NCI-H2081 (cell line): ENCODE measurements around the gene NOS1.
A peak's percentile ranks its signal among the peaks of the same experiment; 100 is the strongest.

ENCODE experiments used
- DNase-seq, 2 experiments: peaks; one replicate each; lab custom pipeline; 2025; lab: John Stamatoyannopoulos, UW

Gene NOS1

DNA sequence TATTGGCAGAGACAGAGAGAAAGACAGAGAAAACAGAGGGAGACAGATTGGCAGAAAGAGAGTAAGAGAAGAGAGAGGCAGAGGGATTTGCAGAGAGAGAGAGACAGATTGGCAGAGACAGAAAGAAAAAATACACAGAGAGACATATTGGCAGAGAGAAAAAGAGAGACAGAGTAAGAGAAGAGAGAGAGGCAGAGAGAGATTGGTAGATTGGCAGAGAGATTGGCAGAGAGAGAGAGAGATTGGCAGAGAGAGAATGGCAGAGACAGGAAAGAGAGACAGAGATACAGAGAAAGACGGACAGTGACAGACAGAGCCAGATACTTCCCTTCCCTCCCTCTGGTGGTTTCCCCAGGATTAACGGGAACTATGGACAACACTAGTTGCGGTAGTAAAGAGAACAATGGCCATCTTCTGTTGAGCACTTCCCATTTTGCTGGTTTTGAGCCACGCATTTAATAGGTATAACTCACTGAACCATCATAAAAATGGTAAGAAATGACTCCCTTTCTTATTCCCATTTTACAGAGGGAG, 2.6 kb upstream of the NOS1 start:
- DNase-seq = no peak

DNA sequence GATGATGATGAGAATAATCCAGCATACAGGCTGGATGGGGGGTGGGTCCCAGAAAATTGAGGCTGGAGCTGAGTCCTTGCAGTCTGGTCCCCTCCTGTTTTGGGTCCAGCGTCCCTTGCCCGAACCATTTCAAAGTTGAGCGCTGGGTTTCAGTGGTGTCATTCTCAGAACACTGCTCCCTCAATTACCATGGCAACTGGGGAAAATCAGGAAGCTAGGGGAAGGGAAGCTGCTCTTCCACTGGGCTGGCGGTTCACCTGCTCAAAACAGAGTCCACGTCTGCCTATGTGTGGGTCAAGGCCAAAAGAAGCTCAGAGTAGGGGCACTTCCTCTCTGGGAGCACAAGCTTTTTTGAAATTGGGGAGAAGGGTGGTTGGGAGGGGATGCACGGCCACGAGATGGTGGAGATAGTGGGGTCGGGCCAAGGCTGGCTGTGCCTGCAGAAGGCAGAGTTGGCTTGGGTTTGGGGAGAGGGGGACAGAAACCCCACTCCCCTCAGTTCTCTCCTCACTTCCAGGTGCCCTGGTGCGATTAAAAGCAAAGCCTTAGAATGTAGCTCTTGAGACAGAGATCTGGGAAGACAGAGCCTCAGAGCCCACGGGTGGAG, 1.7 kb upstream of the NOS1 start:
- DNase-seq = no peak

DNA sequence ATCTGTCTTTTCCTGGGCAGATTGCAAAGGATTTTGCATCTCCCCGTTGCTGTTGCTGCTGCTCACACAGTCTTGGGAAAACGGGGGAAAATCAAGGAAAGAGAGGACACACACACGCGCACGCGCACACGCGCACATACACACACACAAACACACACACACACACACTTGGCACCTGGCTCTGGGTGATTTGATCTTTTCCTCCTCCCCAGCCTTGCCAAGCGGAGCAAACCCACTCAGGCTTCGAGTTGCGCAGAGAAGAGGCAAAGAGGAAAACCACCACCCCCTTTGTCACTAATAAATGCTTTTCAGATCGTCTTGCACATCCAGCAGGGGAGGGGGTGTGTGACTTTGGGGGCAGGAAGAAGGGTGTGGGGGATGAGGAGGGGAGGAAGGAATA, 965 bp upstream of the NOS1 start:
- DNase-seq = no peak

GRCh38 chr12:117361905-117362304, 479 bp upstream of the NOS1 start:
- no peak for DNase-seq

DNA sequence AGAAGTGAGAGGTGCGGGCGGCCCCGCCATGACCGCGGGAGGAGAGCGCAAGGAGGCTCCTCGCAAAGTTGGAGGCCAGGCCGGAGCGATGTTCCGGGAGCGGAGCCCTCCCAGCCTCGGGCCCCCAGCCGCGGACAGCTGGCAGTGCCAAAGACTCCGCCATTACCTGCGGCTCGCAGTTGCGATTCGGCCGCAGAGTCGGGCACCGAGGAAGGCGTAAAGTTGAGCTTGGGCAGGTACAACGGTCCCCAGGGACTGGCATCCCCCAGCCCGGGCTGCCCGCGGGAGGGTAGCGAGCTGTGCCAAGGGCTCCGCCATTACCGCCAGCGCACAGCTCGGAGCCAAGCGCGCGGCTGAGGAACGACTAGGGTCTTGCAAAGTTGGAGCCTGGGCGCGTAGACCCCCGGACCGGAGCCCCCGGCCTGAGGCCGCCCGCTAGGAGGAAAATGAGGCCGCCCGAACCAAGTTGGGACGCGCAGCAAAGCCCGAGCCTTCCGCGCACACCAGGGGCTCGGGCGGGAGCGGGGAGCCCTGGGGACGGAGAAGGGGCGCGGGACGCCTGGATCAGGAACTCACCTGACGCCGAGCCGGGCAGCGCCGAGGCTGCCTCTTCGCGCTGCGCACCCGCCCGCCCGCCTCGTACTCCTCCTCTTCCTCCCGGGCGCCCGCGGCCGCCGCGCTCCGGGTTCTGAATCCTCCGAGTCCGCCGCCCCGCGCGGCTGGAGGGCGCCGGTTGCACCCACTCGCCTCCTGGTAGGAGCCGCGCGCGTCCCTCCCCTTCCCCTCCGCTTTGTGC, 677 bp downstream of the NOS1 start:
- DNase-seq = no peak

DNA sequence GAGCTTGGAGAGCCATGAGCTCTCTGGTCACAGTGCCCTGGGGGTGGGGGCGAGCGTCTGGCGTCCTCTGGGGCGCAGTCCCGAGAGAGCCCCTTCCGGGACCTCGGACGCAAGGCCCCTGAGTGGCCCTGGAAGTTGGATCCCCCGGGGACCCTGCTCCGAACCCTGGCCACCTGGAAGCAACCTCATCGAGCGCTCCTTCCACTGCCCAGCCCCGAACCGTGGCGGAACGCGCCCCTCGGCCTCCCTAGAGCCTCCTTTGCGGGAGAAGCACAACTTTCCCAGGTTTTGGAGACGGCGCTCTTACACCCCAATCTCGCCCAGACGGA, 1.2 kb downstream of the NOS1 start:
- no peak for DNase-seq

DNA sequence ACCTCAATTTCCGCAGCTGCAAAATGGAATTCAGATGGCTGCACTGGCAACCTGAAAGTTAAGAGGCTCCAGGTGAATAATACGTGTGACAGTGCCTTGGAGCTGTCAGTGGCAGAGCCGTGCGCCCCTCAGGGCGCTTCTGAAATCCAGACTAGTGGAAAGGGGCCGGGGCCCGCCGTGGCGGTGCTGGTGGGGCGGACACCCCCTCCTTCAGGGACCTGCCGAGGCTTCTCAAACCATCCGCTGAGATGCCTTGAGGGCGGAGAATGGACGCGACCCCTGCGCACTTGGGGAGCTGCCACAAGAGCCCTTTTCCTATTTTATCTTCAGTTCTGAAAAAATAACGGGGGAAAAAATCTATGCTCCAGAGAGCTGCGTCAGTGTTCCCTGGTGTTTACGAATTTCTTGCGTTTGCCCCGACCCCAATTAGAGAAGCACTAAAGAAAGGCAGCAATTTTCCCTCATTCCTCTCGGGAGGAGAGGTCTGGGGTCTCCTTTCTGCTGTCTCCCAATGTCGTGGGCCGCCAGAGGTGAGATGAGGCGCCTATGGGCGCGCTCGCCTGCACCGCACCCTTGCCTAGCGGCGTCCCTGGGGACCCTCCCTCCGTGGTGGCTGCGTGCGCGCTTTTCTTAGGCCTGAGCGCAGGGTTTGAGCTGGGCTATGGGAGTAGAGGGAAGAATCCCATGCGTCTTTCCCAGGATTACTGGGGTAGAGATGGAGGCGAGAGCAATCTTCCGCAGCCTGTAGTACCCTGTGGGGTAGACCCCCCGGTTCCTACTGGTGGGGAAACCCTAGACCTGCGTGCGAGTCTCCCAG, 2.2 kb downstream of the NOS1 start:
- DNase-seq = no peak

DNA sequence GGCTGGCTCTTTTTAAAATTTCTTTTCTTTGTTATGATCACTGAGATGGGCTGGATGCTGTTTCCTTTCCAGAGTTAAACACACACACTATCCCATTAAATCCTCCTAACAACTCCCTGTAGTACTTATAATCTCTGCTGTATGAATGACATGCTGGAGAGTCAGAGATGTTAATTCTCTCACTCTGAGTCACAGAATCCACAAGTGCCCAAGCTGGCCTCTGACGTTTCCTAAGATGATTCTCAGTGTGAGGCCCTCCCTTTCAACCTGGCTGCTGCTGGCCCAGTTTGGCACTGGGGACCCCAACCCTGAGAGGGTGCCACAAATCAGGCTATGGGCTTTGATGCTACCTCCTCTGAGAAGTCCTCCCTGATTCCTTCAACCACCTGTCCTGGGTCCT, 5.4 kb downstream of the NOS1 start:
- DNase-seq = no peak

- no peak for DNase-seq
These were observed 8.5 kb downstream of the NOS1 start for GRCh38 chr12:117352883-117353282.

GRCh38 chr12:117352206-117352605, 9.2 kb downstream of the NOS1 start:
- no peak for DNase-seq

DNA sequence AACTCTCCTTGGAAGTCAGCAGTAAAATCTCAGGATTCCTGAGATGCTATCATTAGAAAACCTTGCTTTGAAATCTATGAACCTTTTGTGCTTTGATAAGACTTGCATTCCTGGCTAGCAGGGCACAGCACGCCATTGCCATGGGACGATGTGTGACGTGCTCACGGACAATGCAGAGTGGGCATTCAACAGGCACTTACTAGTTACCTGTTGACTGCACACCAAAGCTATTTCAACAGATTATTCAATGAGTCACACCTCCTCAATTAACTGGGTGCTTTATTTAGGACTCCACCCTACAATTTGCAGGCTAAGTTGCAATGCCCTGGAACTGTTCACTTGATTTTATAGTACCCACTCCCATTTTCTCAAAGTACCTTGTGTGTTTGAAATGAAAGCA, 11.3 kb downstream of the NOS1 start:
- DNase-seq = no peak

DNA sequence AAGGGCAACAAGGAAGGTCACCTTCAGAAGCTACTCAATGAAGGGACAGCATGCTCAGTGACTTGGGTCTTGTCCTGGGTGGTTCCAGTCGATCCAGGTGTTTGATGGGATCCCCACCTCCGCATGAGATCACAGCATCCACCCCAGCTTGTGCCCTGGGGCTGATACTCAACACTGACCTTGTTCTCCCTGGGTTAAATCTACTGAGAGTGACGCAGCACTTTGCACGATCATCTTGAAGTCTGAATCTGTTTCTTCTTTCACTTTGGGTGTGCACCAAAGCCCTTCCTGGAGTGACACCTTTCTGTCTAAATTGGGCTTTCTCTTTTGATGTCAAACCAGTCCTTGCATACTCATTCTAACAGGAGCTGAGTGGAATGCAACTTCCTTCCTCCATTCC, 13.8 kb downstream of the NOS1 start:
- no peak for DNase-seq

- DNase-seq = no peak
These were observed 16.7 kb downstream of the NOS1 start for GRCh38 chr12:117344716-117345115.

DNA sequence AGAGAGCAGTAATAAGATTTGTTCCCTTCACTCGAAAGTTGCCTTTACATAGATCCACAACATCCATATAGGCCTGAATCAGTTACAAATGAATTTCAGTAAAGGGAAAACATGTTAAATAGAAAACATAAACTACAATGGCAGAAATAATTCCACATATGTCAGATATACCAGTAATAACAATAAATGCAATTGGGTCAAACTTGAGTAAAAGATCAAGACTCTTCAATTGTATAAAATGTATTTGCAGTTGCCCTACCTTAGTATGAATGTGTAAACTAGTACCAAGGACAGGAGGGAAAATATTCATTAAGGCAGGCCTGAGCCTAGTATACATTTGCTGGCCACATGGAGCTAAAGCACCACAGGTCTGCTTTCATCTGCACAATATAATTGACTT, 17.6 kb downstream of the NOS1 start:
- no peak for DNase-seq

GRCh38 chr12:117343296-117343695, 18.1 kb downstream of the NOS1 start:
- no peak for DNase-seq

DNA sequence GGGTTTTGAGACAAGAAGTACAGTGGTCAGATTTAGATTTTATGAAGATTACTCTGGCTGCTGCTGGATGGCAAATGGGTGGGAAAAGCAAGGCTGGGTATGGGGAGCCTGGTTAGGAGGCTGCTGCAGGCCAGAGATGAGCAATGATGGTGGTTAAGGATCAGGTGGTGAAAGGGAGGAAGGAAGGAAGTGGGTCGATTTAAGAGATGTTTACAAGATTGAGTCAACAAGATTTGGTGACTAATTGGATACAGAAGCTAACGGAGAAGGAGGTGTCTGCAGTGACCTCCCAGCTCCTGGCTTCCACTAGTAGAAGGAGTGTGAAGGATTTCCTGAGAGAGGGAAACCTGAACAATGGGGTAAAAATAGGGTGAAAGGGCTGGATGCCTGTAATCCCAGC, 18.7 kb downstream of the NOS1 start:
- no peak for DNase-seq

- DNase-seq = no peak
These were observed 19.2 kb downstream of the NOS1 start for GRCh38 chr12:117342247-117342646.

GRCh38 chr12:117339104-117339503, 22.3 kb downstream of the NOS1 start:
- no peak for DNase-seq

DNA sequence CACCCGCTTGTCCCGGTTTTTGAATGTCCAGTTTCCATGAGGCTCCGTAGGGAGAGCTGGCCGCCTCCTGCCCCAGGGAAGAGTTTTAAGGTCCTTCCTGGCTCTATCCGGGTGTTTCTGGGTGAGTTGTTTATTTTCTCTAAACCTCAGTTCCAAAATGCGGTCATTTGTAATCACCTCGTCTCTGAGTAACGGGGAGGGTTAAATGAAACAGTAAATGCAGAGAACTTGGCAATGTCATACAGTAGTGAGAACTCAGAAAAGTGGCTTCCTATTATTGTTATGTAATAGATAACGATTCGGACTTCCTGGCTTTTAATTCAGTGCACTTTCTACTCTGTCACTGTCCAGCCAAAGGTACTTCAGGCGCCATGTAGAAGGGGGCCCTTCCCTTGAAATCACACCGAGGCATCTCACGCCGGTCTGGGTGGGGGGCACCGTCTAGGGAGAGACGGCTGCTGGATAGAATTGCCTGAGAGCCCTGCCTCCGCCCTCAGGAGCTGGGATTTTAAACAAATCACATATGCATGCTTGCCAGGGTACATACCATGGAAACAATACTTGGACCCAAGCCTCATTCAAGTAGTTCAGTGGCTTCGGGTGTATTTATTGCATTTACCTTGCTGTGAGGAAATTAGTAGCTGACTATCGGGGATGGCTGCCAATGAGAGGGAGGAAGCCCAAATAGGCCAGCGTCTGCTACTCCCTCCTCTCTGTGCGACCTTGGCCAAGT, 26.4 kb downstream of the NOS1 start:
- DNase-seq = peak in 1 of 2 experiments; percentile 32

GRCh38 chr12:117334051-117334450, 27.4 kb downstream of the NOS1 start:
- no peak for DNase-seq

DNA sequence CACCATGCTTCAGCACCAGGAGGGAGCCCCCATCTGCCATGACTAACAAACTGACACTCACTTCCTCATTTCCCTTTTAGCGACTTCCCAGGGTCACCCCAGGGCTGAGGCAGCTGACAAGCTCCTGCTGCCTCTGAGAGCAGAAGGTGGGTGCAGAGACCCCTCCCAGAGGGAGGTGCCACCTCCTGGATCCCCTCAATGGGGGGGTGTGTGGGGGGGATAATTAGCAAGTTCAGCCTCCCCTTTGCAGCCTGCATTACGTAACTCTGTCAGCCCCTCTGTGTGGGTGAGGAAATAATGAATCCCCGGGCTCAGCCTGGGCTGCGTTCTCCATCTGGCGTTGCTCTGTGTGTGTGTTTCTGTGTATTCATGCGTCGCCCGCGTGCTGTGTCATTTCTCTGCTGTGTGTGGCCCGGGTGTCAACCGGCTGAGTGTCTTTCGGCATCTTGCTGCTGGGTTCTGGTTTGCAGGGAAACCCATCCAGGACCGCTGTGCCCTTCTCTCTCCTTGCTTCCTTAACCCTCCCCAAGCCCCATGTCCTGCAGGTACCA, 28.0 kb downstream of the NOS1 start:
- no peak for DNase-seq

DNA sequence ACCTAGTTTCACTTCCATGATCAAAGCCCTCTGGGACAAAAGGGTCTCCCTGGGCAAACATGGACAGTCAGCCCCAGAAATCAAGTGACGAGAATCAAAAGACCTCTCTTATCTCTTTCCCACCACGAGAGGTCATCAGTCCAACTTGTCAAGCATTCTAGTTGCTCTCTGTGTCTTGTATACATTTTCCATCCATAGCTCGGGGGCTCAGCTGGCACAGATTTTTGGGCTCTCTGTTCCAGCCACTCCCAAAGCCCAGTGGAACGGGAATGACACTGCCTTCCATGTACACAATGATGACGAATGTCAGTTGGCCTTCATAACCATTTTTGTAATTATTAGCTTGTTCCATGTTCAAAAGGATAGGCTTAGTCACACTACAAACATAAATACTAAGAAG, 29.7 kb downstream of the NOS1 start:
- no peak for DNase-seq
